ENCODE measurements around the gene LRRC47. TPM values are rescaled to one million over a fixed set of nuclear protein-coding genes. Genes with fewer than 3 reads are reported as not detected.
"Not testable (repeated sequence)": the region's sequence is repeated elsewhere in the genome, so short reads cannot be mapped to it uniquely, and the experiment has no call there.

Gene LRRC47
- polyA plus RNA-seq, 1 of the 3 experiments (the other 2 are of a cell fraction), result 34.6 TPM

DNA sequence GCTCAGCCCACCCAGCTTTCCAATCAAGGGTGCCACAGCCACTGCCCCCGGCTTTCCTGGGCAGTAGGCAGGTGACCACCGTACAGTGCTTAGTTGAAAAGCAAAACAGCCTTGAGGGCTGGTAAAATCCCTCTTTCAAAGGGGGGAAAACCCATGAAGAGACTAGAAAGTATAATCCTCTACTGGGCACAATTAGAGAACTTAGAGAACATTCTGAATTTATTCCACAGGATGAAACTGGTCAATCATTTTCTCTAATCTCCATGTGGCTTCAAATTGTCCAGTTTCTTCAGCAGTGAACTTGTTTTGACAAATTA is 15.3 kb upstream of the LRRC47 start:
- ChIA-PET CTCF (interaction anchor here (0.6 to 1.8 kb wide), 3 partner anchors 10 to 35 kb away, joined by 3 to 7 read pairs (median 4); no protein-coding TSS in a partner anchor), POLR2A (no interaction called here)
- H3K4me3 ChIP-seq (ENCODE audit: low read depth in 2 of 2, low read length in 1 of 2), result no peak overlapping the region
- H3K9me2 ChIP-seq, result no peaks in the 10 kb centered on the region
- TF ChIP-seq TCF12 (IDR thresholded peaks at IDR 0.05) (no peak), SMC3 (IDR thresholded peaks at IDR 0.05; ENCODE audit: low read depth, low read length) (no peak), RCOR1 (IDR thresholded peaks at IDR 0.05; ENCODE audit: low read length) (no peak), SIN3A (IDR thresholded peaks at IDR 0.05; ENCODE audit: borderline replicate concordance, low read depth, low read length) (no peak), YY1 (IDR thresholded peaks at IDR 0.05; ENCODE audit: low read depth) (no peak), GATA2 (CRISPR knock-in tag; IDR thresholded peaks at IDR 0.05) (no peak), FOXJ3 (CRISPR knock-in tag; IDR thresholded peaks at IDR 0.05) (no peak), JUND (IDR thresholded peaks at IDR 0.05) (no peak), RXRA (IDR thresholded peaks at IDR 0.05; ENCODE audit: borderline replicate concordance, low read depth) (no peak), ELF1 (IDR thresholded peaks at IDR 0.05) (no peak), CHD2 (IDR thresholded peaks at IDR 0.05; ENCODE audit: low read length, partially characterized antibody) (no peak), RAD21 (IDR thresholded peaks at IDR 0.05; ENCODE audit: low read length) (no peak), GABPA (IDR thresholded peaks at IDR 0.05; ENCODE audit: low read depth) (no peak), EZH2phosphoT487 (IDR thresholded peaks at IDR 0.05; ENCODE audit: borderline replicate concordance, low read depth) (no peak)
- TF ChIP-seq, protein P1, sequence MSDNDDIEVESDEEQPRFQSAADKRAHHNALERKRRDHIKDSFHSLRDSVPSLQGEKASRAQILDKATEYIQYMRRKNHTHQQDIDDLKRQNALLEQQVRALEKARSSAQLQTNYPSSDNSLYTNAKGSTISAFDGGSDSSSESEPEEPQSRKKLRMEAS (IDR thresholded peaks at IDR 0.05; ENCODE audit: low read depth), result no peak
- TF ChIP-seq, protein P2, sequence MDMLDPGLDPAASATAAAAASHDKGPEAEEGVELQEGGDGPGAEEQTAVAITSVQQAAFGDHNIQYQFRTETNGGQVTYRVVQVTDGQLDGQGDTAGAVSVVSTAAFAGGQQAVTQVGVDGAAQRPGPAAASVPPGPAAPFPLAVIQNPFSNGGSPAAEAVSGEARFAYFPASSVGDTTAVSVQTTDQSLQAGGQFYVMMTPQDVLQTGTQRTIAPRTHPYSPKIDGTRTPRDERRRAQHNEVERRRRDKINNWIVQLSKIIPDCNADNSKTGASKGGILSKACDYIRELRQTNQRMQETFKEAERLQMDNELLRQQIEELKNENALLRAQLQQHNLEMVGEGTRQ (IDR thresholded peaks at IDR 0.05; ENCODE audit: borderline replicate concordance, low read depth, low read length), result no peak
- TF ChIP-seq, protein P3, sequence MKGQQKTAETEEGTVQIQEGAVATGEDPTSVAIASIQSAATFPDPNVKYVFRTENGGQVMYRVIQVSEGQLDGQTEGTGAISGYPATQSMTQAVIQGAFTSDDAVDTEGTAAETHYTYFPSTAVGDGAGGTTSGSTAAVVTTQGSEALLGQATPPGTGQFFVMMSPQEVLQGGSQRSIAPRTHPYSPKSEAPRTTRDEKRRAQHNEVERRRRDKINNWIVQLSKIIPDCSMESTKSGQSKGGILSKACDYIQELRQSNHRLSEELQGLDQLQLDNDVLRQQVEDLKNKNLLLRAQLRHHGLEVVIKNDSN (IDR thresholded peaks at IDR 0.05; ENCODE audit: borderline replicate concordance, low read depth), result no peak
- TF ChIP-seq, protein P4, sequence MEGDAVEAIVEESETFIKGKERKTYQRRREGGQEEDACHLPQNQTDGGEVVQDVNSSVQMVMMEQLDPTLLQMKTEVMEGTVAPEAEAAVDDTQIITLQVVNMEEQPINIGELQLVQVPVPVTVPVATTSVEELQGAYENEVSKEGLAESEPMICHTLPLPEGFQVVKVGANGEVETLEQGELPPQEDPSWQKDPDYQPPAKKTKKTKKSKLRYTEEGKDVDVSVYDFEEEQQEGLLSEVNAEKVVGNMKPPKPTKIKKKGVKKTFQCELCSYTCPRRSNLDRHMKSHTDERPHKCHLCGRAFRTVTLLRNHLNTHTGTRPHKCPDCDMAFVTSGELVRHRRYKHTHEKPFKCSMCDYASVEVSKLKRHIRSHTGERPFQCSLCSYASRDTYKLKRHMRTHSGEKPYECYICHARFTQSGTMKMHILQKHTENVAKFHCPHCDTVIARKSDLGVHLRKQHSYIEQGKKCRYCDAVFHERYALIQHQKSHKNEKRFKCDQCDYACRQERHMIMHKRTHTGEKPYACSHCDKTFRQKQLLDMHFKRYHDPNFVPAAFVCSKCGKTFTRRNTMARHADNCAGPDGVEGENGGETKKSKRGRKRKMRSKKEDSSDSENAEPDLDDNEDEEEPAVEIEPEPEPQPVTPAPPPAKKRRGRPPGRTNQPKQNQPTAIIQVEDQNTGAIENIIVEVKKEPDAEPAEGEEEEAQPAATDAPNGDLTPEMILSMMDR (IDR thresholded peaks at IDR 0.05), result no peak
- TF ChIP-seq, protein P5, sequence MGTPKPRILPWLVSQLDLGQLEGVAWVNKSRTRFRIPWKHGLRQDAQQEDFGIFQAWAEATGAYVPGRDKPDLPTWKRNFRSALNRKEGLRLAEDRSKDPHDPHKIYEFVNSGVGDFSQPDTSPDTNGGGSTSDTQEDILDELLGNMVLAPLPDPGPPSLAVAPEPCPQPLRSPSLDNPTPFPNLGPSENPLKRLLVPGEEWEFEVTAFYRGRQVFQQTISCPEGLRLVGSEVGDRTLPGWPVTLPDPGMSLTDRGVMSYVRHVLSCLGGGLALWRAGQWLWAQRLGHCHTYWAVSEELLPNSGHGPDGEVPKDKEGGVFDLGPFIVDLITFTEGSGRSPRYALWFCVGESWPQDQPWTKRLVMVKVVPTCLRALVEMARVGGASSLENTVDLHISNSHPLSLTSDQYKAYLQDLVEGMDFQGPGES (IDR thresholded peaks at IDR 0.05; ENCODE audit: low read depth, low read length), result no peak
- peaks cover 0 to 3% of the 10 kb centered on the region in 2 experiments for H3K36me3 ChIP-seq (replicated peaks in 1 of 2; ENCODE audit: control insufficient read depth in 1 of 2, insufficient read depth in 2 of 2, low read length in 1 of 2)
- WGBS (ENCODE audit: low lambda C conversion rate), result 53% methylated on average over 2 of the region's 2 CpGs
- DNase-seq, result no peak
- H3K27ac ChIP-seq (ENCODE audit: low read depth in 2 of 2, low read length in 1 of 2), result no peak overlapping the region
- H3K4me1 ChIP-seq (ENCODE audit: control insufficient read depth in 1 of 2, insufficient read depth in 2 of 2, low read depth in 1 of 2, low read length in 1 of 2), result peaks cover 0 to 4% of the 10 kb centered on the region in 2 experiments; a peak in 1 of 4 replicates
- no peaks in the 10 kb centered on the region for H3K9me3 ChIP-seq
- no peak overlapping the region for H3K9ac ChIP-seq
- H2AFZ ChIP-seq (ENCODE audit: low read depth), result no peak overlapping the region
- no peaks in the 10 kb centered on the region for H3K27me3 ChIP-seq (ENCODE audit: insufficient read depth)
- H3K79me2 ChIP-seq (ENCODE audit: insufficient read depth), result no peaks in the 10 kb centered on the region
- H3F3A ChIP-seq (replicated peaks; ENCODE audit: insufficient read depth), result no peaks in the 10 kb centered on the region
- no peaks in the 10 kb centered on the region for H4K20me1 ChIP-seq (ENCODE audit: insufficient read depth)
- no peak overlapping the region for H3K4me2 ChIP-seq

DNA sequence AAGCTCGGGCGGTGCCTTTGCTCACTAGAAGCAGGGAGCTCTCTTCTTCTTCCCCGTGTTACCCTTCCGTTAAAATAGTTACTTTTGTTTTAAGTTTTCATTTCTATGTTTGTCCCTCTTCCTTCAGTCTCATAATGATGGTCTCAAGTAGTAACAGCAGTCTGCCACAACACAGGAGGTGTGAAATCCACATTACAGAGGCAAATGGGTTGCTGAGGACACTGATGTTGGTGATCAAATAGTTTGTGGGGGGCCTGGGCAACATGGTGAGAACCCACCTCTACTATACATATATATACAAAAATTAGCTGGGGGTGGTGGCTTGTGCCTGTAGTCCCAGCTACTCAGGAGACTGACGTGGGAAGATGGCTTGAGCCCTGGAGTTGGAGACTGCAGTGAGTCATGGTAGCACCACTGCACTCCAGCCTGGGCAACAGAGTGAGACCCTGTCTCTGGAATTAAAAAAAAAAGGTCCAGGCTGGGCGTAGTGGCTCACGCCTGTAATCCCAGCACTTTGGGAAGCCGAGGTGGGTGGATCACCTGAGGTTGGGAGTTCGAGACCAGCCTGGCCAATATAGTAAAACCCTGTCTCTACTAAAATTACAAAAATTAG is 14.0 kb upstream of the LRRC47 start:
- H2AFZ ChIP-seq (ENCODE audit: low read depth); H4K20me1 ChIP-seq (ENCODE audit: insufficient read depth); DNase-seq; H3K79me2 ChIP-seq (ENCODE audit: insufficient read depth); H3K9me3 ChIP-seq; H3K4me2 ChIP-seq; H3K36me3 ChIP-seq (replicated peaks in 1 of 2; ENCODE audit: control insufficient read depth in 1 of 2, insufficient read depth in 2 of 2, low read length in 1 of 2); H3K9me2 ChIP-seq; H3K4me1 ChIP-seq (ENCODE audit: control insufficient read depth in 1 of 2, insufficient read depth in 2 of 2, low read depth in 1 of 2, low read length in 1 of 2); H3K4me3 ChIP-seq (ENCODE audit: low read depth in 2 of 2, low read length in 1 of 2); H3F3A ChIP-seq (replicated peaks; ENCODE audit: insufficient read depth); POLR2A ChIA-PET; H3K27me3 ChIP-seq (ENCODE audit: insufficient read depth); H3K9ac ChIP-seq; H3K27ac ChIP-seq (ENCODE audit: low read depth in 2 of 2, low read length in 1 of 2): not testable (repeated sequence)
- 79% methylated on average over 9 of the region's 9 CpGs for WGBS (ENCODE audit: low lambda C conversion rate)
- CTCF ChIA-PET, result interaction anchor here (1.4 to 1.8 kb wide), 2 partner anchors 9 to 11 kb away, joined by 4 to 7 read pairs; no protein-coding TSS in a partner anchor

Data from SK-N-SH (cell line).